GM19463 (cell line): ENCODE measurements around the gene ZSCAN5B.
"Not testable (repeated sequence)": the region's sequence is repeated elsewhere in the genome, so short reads cannot be mapped to it uniquely, and the experiment has no call there.

Source experiments
- ATAC-seq: cut with Tn5 transposase; IDR thresholded peaks from one replicate; pipeline ENCODE4 v1.9.1; 2021; ENCODE audit warnings: mild to moderate bottlenecking, moderate library complexity; ENCODE audit not compliant: unreplicated experiment

The ZSCAN5B gene

GRCh38 chr19:56176881-56177280, 20.7 kb downstream of the ZSCAN5B start:
- no peak for ATAC-seq

- ATAC-seq = not testable (repeated sequence)
These were observed 21.3 kb downstream of the ZSCAN5B start for GRCh38 chr19:56176310-56176709.

- ATAC-seq = not testable (repeated sequence)
These were observed 21.7 kb downstream of the ZSCAN5B start, which contains the start of gene GALP for GRCh38 chr19:56175861-56176307. TSS of gene GALP (plus strand) at chr19:56176008. CDS start at chr19:56177109, 1,101 bp downstream.

GRCh38 chr19:56174550-56174949, 23.0 kb downstream of the ZSCAN5B start:
- no peak for ATAC-seq

- no peak for ATAC-seq
These were observed 23.5 kb downstream of the ZSCAN5B start for GRCh38 chr19:56174086-56174485.

- ATAC-seq = no peak
These were observed 27.3 kb downstream of the ZSCAN5B start for GRCh38 chr19:56170261-56170660.

- ATAC-seq = no peak
These were observed 30.5 kb downstream of the ZSCAN5B start for GRCh38 chr19:56167064-56167578.

GRCh38 chr19:56163097-56163496, 34.5 kb downstream of the ZSCAN5B start:
- no peak for ATAC-seq

- no peak for ATAC-seq
These were observed 35.3 kb downstream of the ZSCAN5B start for GRCh38 chr19:56162258-56162657.

- ATAC-seq = no peak
These were observed 36.0 kb downstream of the ZSCAN5B start for GRCh38 chr19:56161534-56161933.

GRCh38 chr19:56159622-56160271, 37.8 kb downstream of the ZSCAN5B start:
- no peak for ATAC-seq

- ATAC-seq = no peak
These were observed 38.5 kb downstream of the ZSCAN5B start for GRCh38 chr19:56159009-56159559.

GRCh38 chr19:56158170-56158757, 39.3 kb downstream of the ZSCAN5B start:
- no peak for ATAC-seq

GRCh38 chr19:56156768-56157167, 40.8 kb downstream of the ZSCAN5B start:
- ATAC-seq = no peak

- ATAC-seq = no peak
These were observed 42.4 kb downstream of the ZSCAN5B start for GRCh38 chr19:56155124-56155687.

GRCh38 chr19:56153507-56153906, 44.1 kb downstream of the ZSCAN5B start:
- ATAC-seq = no peak

GRCh38 chr19:56152644-56153043, 44.9 kb downstream of the ZSCAN5B start:
- no peak for ATAC-seq

- ATAC-seq = no peak
These were observed 47.2 kb downstream of the ZSCAN5B start for GRCh38 chr19:56150358-56150757.

GRCh38 chr19:56149656-56150038, 47.9 kb downstream of the ZSCAN5B start:
- no peak for ATAC-seq

- ATAC-seq = not testable (repeated sequence)
These were observed 48.5 kb downstream of the ZSCAN5B start for GRCh38 chr19:56148955-56149655.

- ATAC-seq = no peak
These were observed 49.5 kb downstream of the ZSCAN5B start for GRCh38 chr19:56148096-56148495.
